AG10803 (cell line): ENCODE measurements around the gene CCND1.

Experiments used
- DNase-seq: peaks from one replicate; pipeline ENCODE4 v3.0.0; 2010; ENCODE audit warnings: low read depth
- H3K4me3 ChIP-seq: 2 replicates; pipeline ENCODE4 v1.5.1; 2011; ENCODE audit warnings: mild to moderate bottlenecking, low read length, control low read depth
- CTCF ChIP-seq: conservative IDR thresholded peaks from 2 replicates; pipeline ENCODE4 v1.5.1; 2011; ENCODE audit warnings: mild to moderate bottlenecking, low read length, control low read depth, inconsistent platforms

The CCND1 gene

DNA sequence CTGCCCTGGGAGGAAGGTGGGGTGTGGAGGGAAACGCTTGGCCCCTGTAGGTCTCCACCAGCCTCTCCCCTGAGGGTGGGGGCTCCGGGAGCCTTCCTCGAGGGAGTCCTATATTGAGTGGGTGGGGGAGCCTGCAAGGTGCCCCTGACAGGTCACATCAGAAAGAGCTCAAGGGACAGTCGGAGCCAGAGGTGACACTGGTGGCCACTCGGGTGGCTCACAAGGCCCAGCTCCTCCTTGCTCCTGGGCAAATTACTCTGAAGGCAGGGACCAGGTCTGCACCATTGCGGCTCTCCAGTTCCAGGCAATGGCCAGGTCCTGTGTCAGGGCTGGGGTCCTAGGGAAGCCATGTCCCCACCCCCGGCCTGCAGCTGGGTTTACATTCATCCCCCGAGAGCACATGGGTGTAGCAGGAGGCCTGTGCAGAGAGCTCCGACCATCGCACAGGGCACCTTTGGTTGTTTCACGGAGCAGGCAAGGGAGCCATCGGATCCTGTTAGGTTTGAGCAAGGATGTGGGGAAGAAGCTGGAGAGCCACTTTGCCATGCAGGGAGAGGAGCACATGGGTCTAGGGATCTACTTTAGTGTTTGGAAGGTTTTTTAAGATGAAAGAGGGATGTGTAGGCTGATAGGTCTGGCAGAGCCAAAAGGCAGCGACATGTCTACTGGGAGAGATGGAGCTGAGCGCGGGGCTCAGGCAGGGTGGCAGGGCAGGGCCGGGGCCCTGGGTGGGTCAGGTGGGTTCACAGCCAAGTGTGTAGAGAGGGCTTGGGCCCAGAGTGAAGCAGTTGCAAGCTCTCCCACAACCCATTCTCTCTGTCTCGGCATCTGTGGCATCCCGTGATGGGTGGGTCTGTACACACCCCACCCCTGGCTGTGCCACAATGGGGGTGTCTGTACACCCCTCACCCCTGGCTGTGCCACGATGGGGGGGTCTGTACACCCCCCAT is 14.8 kb downstream of the CCND1 start:
- H3K4me3 ChIP-seq, result no peak overlapping the region
- DNase-seq, result no peak
- no peak for TF ChIP-seq CTCF

DNA sequence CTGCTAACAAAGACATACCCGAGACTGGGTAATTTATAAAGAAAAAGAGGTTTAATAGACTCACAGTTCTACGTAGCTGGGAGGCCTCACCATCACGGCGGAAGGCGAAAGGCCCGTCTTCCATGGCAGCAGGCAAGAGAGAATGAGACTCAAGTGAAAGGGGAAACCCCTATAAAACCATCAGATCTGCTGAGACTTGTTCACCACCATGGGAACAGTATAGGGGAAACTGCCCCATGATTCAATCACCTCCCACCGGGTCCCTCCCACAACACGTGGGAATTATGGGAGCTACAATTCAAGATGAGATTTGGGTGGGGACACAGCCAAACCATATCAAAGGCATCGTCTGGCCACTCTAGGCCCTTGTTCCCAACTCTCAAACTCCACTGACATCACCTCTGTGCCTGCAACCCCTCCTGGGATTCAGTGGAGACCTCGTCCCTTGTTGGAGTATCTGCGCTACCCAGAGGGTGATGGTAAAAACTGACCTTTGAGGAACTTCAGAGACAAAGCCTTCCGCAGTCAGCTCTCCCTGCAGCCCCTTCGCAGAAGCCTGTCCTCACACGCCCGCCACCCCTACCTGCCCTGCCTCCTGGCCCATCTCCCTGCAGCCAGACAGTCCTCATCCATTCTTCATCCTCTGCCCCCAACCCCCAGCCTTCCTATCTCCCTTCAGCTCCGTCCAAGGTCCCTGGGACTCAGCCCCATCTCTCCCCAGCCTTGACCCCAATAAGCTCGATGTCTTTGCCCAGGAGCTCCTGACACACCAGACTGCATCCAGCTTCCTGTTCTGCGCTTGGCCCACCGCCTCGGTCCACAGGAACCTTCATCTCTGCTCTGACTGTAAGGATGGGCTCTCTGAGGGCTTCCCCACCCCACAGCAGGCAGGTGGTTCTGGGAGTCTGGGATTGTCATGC is 15.8 kb downstream of the CCND1 start:
- no peak for TF ChIP-seq CTCF
- DNase-seq, result no peak
- no peak overlapping the region for H3K4me3 ChIP-seq

DNA sequence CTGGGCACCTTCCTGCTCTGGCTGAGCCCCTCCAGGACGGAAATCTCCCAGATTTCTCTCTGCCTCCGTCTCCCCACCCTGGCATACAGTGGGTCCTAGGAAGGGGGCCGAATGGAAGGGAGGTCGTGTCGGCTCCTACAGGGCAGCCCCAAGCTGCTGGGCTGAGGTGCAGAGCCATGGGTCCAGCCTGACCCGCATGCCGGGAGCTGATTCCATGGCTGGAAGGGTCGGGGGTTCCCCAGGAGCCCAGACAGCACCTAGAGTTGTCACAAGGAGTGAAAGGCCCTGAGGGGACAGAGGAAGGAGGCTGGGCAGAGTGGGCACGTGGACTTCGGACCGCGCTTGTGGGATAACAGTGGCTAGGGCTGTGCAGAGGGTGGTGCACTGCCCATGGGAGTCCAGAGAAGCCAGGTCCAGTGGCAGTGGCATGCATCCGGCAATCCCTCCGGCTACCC is 16.5 kb downstream of the CCND1 start:
- TF ChIP-seq CTCF, result no peak
- no peak for DNase-seq
- H3K4me3 ChIP-seq, result no peak overlapping the region

- no peak overlapping the region for H3K4me3 ChIP-seq
- TF ChIP-seq CTCF, result no peak
- DNase-seq, result peak; percentile 47
Observed at GRCh38 chr11:69657911-69658625, 17.1 kb downstream of the CCND1 start.

DNA sequence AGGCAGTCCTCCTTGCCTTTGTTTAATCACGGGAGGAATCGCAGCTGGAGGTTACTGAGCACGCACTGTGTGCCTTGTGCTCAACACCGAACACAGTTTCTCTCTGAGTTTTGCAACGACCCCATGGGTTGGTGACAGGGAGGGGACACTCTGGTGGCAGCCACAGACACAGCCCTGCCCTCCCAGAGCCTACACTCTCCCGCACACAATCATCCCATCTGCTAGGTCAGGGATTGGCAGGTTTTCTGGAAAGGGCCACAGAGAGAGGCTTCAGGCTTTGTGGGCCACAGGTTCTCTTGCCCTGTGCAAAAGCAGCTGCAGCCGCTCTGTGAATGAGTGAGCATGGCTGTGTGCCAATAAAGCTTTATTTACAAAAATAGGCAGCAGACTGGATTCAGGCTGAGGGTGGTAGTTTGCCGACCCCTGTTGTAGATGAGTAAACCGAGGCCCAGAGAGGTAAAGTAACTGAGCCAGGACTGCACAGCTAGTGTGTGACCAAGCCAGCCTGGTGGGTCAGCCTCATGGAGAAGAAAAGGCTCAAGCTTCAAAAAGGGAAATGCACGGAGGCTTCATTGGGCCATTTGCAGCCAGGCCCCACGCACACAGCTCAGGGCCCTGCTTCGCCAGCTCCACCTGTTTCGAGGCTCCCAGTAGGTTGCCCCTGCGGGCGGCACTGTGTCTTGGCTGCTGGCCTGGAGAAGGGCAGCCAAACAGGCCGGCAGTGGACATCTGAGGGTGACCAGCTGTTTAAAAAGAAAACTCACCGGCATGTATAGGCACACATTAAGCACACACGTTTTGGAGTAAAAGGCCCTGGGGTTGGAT is 17.9 kb downstream of the CCND1 start:
- no peak for DNase-seq
- H3K4me3 ChIP-seq, result no peak overlapping the region
- no peak for TF ChIP-seq CTCF

DNA sequence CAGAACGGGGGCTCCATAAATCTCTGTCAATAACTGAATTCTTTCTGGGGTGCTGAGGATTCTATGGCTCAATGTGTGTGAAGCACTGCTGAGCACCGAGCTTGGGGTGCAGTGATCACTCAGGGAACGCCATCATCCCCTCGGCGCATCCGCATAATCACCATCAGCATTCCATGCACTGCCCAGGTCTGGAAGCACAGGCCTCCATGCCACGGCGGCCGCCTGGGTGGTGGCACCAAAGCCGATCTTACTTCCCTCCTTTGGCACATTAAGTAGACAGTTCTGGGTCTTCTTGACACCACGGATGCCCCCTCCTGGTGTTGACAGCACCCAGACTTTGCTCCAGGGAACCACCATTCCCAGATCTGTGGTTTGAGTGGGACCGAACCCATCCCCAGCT is 18.6 kb downstream of the CCND1 start:
- no peak for TF ChIP-seq CTCF

More for the DNA sequence above, 18.6 kb downstream of the CCND1 start:
- no peak for DNase-seq
- H3K4me3 ChIP-seq, result no peak overlapping the region
